ENCODE measurements around the gene COX8A. TPM values are rescaled to one million over a fixed set of nuclear protein-coding genes. Genes with fewer than 3 reads are reported as not detected.

COX8A gene
- total and polyA plus RNA-seq, 2 donors (not counting 1 experiment from before 2014, with no cell fraction given) = 99.0 to 244 TPM

DNA sequence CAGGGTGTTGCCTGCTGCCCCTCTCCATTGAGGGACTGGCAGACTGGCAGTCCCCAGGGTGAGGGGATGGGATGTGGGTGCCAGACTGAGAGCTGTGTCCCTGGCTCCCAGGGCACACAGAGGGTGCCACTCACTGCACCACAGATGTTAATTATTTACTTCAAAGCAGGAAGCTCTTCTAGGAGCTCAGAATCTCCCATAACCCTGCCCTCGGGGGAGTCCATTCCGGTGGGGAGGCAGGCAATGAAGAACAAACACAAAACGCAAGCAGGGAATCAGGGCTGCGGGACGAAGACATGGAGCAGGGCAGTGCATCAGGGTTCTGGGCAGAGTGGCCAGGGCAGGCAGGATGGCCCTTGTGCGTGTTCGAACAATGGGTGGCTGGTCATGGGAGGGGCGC lies 37.0 kb downstream of the COX8A start:
- no peaks in the 10 kb centered on the region for H3K9me3 Mint-ChIP-seq (ENCODE audit: insufficient read depth)
- 100% methylated on average over 8 of the region's 8 CpGs for WGBS (ENCODE audit: insufficient coverage)
- H3K9ac ChIP-seq (ENCODE audit: low read length) = no peak overlapping the region
- peaks cover 0 to 30% (median 15%) of the 10 kb centered on the region in 4 experiments for H3K27me3 ChIP-seq (replicated peaks in 1 of 4; ENCODE audit: control extremely low read depth in 1 of 4, control insufficient read depth in 3 of 4, insufficient read depth in 4 of 4, low read length in 3 of 4)
- TF ChIP-seq, protein P1, sequence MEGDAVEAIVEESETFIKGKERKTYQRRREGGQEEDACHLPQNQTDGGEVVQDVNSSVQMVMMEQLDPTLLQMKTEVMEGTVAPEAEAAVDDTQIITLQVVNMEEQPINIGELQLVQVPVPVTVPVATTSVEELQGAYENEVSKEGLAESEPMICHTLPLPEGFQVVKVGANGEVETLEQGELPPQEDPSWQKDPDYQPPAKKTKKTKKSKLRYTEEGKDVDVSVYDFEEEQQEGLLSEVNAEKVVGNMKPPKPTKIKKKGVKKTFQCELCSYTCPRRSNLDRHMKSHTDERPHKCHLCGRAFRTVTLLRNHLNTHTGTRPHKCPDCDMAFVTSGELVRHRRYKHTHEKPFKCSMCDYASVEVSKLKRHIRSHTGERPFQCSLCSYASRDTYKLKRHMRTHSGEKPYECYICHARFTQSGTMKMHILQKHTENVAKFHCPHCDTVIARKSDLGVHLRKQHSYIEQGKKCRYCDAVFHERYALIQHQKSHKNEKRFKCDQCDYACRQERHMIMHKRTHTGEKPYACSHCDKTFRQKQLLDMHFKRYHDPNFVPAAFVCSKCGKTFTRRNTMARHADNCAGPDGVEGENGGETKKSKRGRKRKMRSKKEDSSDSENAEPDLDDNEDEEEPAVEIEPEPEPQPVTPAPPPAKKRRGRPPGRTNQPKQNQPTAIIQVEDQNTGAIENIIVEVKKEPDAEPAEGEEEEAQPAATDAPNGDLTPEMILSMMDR (IDR thresholded peaks at IDR 0.05) = no peak
- TF ChIP-seq EZH2 (IDR thresholded peaks at IDR 0.05; ENCODE audit: borderline replicate concordance, insufficient read depth, low read depth, low read length, poor library complexity, severe bottlenecking) = no peak
- no peaks in the 10 kb centered on the region for H3K36me3 ChIP-seq (replicated peaks in 1 of 2; ENCODE audit: control extremely low read depth in 1 of 2, control insufficient read depth in 1 of 2, extremely low read depth in 1 of 2, insufficient read depth in 2 of 2, low read length in 1 of 2)
- intact Hi-C loops (cut with micrococcal nuclease) = no loop called here
- ATAC-seq (ENCODE audit: low read depth) = no peak
- CTCF ChIA-PET = no interaction called here
- H3K4me2 ChIP-seq (replicated peaks; ENCODE audit: low read depth, low read length, poor library complexity, severe bottlenecking) = no peak overlapping the region
- H3K4me3 Mint-ChIP-seq = no peak overlapping the region
- peaks cover 15 to 16% of the 10 kb centered on the region in 2 donors for H3K4me1 ChIP-seq (ENCODE audit: control insufficient read depth in 2 of 2, insufficient read depth in 2 of 2, low read length in 2 of 2)
- no peak overlapping the region for H3K27ac Mint-ChIP-seq
- peaks cover 0 to 35% (median 0%) of the 10 kb centered on the region in 3 donors for H3K9me3 ChIP-seq (ENCODE audit: control extremely low read depth in 1 of 3, control insufficient read depth in 2 of 3, insufficient read depth in 1 of 3, low read length in 2 of 3)
- peaks cover 22% of the 10 kb centered on the region for H3K27me3 Mint-ChIP-seq
- H3K79me2 ChIP-seq (ENCODE audit: control insufficient read depth, insufficient read depth, low read length) = no peaks in the 10 kb centered on the region
- peaks cover 11% of the 10 kb centered on the region for H3K4me1 Mint-ChIP-seq
- POLR2A ChIA-PET = no interaction called here
- H3K4me3 ChIP-seq (ENCODE audit: control extremely low read depth in 1 of 5, extremely low read depth in 1 of 5, insufficient read depth in 1 of 5, low read depth in 2 of 5, low read length in 4 of 5) = no peak overlapping the region
- DNase-seq = no peak
- no peak overlapping the region for H3K27ac ChIP-seq (ENCODE audit: low read length in 2 of 2)
- H2AFZ ChIP-seq (ENCODE audit: insufficient read depth, low read depth, low read length, poor library complexity, severe bottlenecking) = no peak overlapping the region
- no peaks in the 10 kb centered on the region for H4K20me1 ChIP-seq (ENCODE audit: control insufficient read depth, insufficient read depth, low read length, poor library complexity, severe bottlenecking)

DNA sequence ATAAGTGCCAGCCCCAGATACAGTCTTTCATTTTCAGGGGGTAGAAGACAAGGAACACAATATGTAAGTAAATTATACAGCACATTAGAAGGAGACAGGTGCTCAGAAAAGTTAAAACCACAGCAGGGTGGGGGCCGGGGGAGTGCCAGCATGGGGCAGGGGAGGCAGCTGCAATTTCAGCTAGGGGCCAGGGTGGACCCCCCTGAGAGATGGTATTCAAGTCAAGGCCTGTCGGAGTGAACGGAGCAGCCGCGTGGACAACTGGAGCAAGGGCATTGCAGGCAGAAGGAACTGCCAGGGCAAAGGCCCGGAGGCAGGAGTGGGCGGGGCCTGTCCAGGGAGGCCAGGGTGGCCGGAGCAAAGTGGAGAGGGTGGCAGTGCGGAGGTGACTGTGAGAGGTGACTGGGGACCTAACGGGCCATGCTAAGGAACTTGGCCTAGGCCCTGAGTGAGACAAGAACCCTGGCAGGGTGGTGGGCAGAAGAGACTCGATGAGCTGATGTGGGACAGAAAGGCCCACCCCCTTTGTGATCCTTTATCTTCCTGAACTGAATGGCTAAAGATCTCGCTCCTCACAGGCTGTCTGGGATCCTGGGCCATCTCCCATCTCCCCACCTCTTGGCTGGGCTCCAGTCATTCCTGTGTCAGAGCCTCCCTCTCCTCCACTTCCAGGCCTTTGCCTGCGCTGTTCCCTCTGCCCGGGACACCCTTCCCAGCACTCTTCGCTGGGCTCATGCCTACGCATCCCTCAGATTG lies 38.9 kb downstream of the COX8A start:
- H3K4me1 ChIP-seq (ENCODE audit: control insufficient read depth in 2 of 2, insufficient read depth in 2 of 2, low read length in 2 of 2) = no peaks in the 10 kb centered on the region
- H3K9me3 Mint-ChIP-seq (ENCODE audit: insufficient read depth) = no peaks in the 10 kb centered on the region
- CTCF ChIA-PET = no interaction called here

More for the DNA sequence above, 38.9 kb downstream of the COX8A start:
- no peak for ATAC-seq (ENCODE audit: low read depth)
- intact Hi-C loops (cut with micrococcal nuclease) = no loop called here
- H3K79me2 ChIP-seq (ENCODE audit: control insufficient read depth, insufficient read depth, low read length) = no peaks in the 10 kb centered on the region
- no peak overlapping the region for H3K4me2 ChIP-seq (replicated peaks; ENCODE audit: low read depth, low read length, poor library complexity, severe bottlenecking)
- POLR2A ChIA-PET = no interaction called here
- H2AFZ ChIP-seq (ENCODE audit: insufficient read depth, low read depth, low read length, poor library complexity, severe bottlenecking) = no peak overlapping the region
- H3K4me3 ChIP-seq (ENCODE audit: control extremely low read depth in 1 of 5, extremely low read depth in 1 of 5, insufficient read depth in 1 of 5, low read depth in 2 of 5, low read length in 4 of 5) = no peak overlapping the region
- Mint-ChIP-seq H3K27ac (no peak overlapping the region), H3K4me3 (no peak overlapping the region), H3K4me1 (no peaks in the 10 kb centered on the region), H3K27me3 (peaks cover 6% of the 10 kb centered on the region)
- H4K20me1 ChIP-seq (ENCODE audit: control insufficient read depth, insufficient read depth, low read length, poor library complexity, severe bottlenecking) = no peaks in the 10 kb centered on the region
- peaks cover 0 to 28% (median 0%) of the 10 kb centered on the region in 3 donors for H3K9me3 ChIP-seq (ENCODE audit: control extremely low read depth in 1 of 3, control insufficient read depth in 2 of 3, insufficient read depth in 1 of 3, low read length in 2 of 3)
- 95% methylated on average over 16 of the region's 16 CpGs for WGBS (ENCODE audit: insufficient coverage)
- no peak for DNase-seq
- H3K9ac ChIP-seq (ENCODE audit: low read length) = no peak overlapping the region
- TF ChIP-seq, protein P1 (IDR thresholded peaks at IDR 0.05) = no peak
- no peak for TF ChIP-seq EZH2 (IDR thresholded peaks at IDR 0.05; ENCODE audit: borderline replicate concordance, insufficient read depth, low read depth, low read length, poor library complexity, severe bottlenecking)
- H3K36me3 ChIP-seq (replicated peaks in 1 of 2; ENCODE audit: control extremely low read depth in 1 of 2, control insufficient read depth in 1 of 2, extremely low read depth in 1 of 2, insufficient read depth in 2 of 2, low read length in 1 of 2) = no peaks in the 10 kb centered on the region
- peaks cover 0 to 11% (median 1%) of the 10 kb centered on the region in 4 experiments for H3K27me3 ChIP-seq (replicated peaks in 1 of 4; ENCODE audit: control extremely low read depth in 1 of 4, control insufficient read depth in 3 of 4, insufficient read depth in 4 of 4, low read length in 3 of 4)
- no peak overlapping the region for H3K27ac ChIP-seq (ENCODE audit: low read length in 2 of 2)
